Upper lobe of left lung (tissue), 6 donors: ENCODE measurements around the gene PLD5. TPM values are rescaled to one million over a fixed set of nuclear protein-coding genes. Genes with fewer than 3 reads are reported as not detected.

Experiments
- ATAC-seq, 2 donors: fragments of 200-7000 bp; cut with Tn5 transposase; one replicate each; pipeline ENCODE4 v1.9.1; 2022; ENCODE audit warnings: mild to moderate bottlenecking in 2 of 2, moderate library complexity in 2 of 2; ENCODE audit not compliant: low FRiP score in 2 of 2
- DNase-seq, 2 donors: peaks; one replicate each; pipeline ENCODE4 v3.0.0-alpha.2; 2019 to 2020
- H3K27ac ChIP-seq, 4 donors: fragments of 200-600 bp; sonication (generic); one replicate each; pipeline ENCODE4 v1.5.1; 2016 to 2019
- H3K27me3 ChIP-seq, 4 donors: fragments of 200-600 bp; sonication (generic); one replicate each; pipeline ENCODE4 v1.5.1; 2017 to 2019
- H3K36me3 ChIP-seq, 4 donors: fragments of 200-600 bp; sonication (generic); one replicate each; pipeline ENCODE4 v1.5.1; 2016 to 2019
- H3K4me1 ChIP-seq, 4 donors: fragments of 200-600 bp; sonication (generic); one replicate each; pipeline ENCODE4 v1.5.1; 2018 to 2019
- H3K4me3 ChIP-seq, 4 donors: fragments of 200-600 bp; sonication (generic); one replicate each; pipeline ENCODE4 v1.5.1; 2017 to 2019; ENCODE audit warnings: mild to moderate bottlenecking in 2 of 4, moderate library complexity in 1 of 4
- H3K9me3 ChIP-seq, 4 donors: fragments of 200-600 bp; sonication (generic); one replicate each; pipeline ENCODE4 v1.5.1; 2018 to 2019
- CTCF ChIP-seq, 6 experiments: fragments of 450-650 bp in 4 of 6; fragments of 200-600 bp in 2 of 6; sonication (generic) in 2 of 6; IDR thresholded peaks; one replicate each; pipeline ENCODE4 v1.5.1; 2016 to 2019; ENCODE audit warnings: antibody characterized with exemption in 6 of 6
- EP300 ChIP-seq, 4 donors: sonication (generic); formaldehyde crosslinking; IDR thresholded peaks; one replicate each; pipeline ENCODE4 v1.5.1; 2017; ENCODE audit warnings: antibody characterized with exemption in 4 of 4, control low read depth in 2 of 4
- POLR2A ChIP-seq, 4 donors: fragments of 450-650 bp; IDR thresholded peaks; one replicate each; pipeline ENCODE4 v1.5.1; 2016 to 2017; ENCODE audit warnings: antibody characterized with exemption in 4 of 4, mild to moderate bottlenecking in 2 of 4
- POLR2AphosphoS5 ChIP-seq, 2 donors: sonication (generic); formaldehyde crosslinking; IDR thresholded peaks; one replicate each; pipeline ENCODE4 v1.5.1; 2017; ENCODE audit warnings: antibody characterized with exemption in 2 of 2
- WGBS, 2 donors: methylation state at CpG; one replicate each; pipeline ENCODE4 v1.1.5; 2017 to 2018; 5-methylcytosine and 5-hydroxymethylcytosine counted together
- total RNA-seq, 6 donors: library from RNA; depleted of rRNA in 4 of 6; stranded (reverse); fragments of >200 nt in 4 of 6; gene quantifications; one replicate each; pipeline versions ENCODE4 v1.1.0 to v1.2.1, GENCODE V29; 2016 to 2021
- donor health status: DM: no; HTN: no; CAD: no; lungs with moderate emphysema.
- donor health status: DM: no; HTN: yes; CAD: no; lungs with severe emphysema.

The PLD5 gene
- total RNA-seq, 6 donors from 2014 or later = under 0.01 to 1.9 (median 0.67) TPM

DNA sequence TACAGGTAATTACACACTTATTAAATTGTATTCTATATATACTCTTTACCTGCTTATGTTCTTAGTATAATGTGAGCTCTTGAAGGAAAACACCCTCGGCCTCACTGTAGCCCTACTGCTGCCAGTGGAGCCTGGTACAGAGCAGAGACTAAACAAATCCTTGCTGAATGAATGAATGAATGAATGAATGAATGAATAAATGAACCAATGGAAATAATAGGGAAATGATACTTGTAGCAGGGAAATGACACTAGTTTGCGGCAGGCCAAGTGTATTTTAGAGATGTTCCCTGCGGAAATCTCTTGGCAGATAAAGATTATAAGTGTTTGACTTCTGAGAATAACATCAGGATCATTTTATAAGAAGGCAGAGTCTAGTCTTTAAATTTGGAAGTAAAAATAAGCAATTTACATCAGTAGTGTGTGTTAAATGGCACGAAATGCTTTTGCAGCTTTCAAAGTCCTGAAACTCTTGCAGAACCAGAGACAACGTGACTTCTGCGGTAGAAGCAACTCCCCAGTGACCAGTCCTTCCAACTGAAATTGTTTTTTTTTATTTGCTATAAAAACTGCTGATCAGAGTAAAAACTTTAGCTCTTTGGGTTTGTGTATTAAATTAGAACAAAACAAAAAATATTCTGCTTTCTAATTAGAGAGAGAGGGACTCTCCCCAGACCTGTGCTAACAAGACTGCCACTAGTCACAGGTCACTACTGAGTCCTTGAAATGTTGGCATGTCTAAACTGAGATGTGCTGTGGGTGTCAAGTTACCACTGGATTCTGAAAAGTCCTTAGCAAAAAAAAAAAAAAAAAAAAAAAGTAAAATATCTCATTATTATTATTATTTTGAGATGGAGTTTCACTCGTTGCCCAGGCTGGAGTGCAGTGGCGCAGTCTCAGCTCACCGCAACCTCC, 326.3 kb downstream of the PLD5 start:
- WGBS, 2 donors = 77 to 88% methylated on average over 9 of the region's 9 CpGs
- Histone ChIP-seq H3K4me1 (no peaks in the 10 kb centered on the region), H3K4me3 (no peak overlapping the region), H3K36me3 (no peaks in the 10 kb centered on the region), H3K27ac (no peak overlapping the region), H3K9me3 (no peaks in the 10 kb centered on the region), H3K27me3 (no peaks in the 10 kb centered on the region)
- no peak for TF ChIP-seq POLR2AphosphoS5 (IDR thresholded peaks at IDR 0.05)
- TF ChIP-seq EP300 (IDR thresholded peaks at IDR 0.05) = no peak
- ATAC-seq (no peak), DNase-seq (no peak)

GRCh38 chr1:242196914-242197313, 327.6 kb downstream of the PLD5 start:
- Histone ChIP-seq H3K9me3 (no peaks in the 10 kb centered on the region), H3K27me3 (no peaks in the 10 kb centered on the region), H3K27ac (no peak overlapping the region), H3K36me3 (no peaks in the 10 kb centered on the region), H3K4me3 (no peak overlapping the region), H3K4me1 (no peaks in the 10 kb centered on the region)
- DNase-seq (peak in 1 of 2 donors; percentile 17), ATAC-seq (peak in 1 of 2 donors; percentile 55)
- 87 to 90% methylated on average over 5 of the region's 5 CpGs for WGBS, 2 donors
- no peak for TF ChIP-seq CTCF (IDR thresholded peaks at IDR 0.05)
- TF ChIP-seq POLR2AphosphoS5 (IDR thresholded peaks at IDR 0.05) = no peak
- TF ChIP-seq EP300 (IDR thresholded peaks at IDR 0.05) = no peak
- TF ChIP-seq POLR2A (IDR thresholded peaks at IDR 0.05) = no peak

DNA sequence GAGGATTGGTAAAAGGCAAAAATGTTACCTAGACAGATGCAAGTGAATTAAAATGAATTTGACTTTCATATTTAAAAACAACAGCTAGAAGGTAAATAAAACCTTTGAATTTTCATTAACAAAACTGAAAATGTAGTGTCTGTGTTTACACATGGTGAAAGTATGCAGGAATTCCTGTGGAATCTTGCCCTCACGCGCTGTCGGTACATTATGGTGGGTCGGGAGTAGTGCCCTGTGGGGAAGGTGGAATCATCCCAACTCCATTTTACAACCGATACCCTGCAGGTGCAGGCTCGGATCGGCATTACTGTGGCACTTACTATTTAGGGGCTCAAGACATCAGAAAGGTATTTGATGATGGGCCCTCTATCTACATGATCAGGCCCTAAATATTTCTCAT, 328.4 kb downstream of the PLD5 start:
- Histone ChIP-seq H3K27ac (no peak overlapping the region), H3K4me1 (no peaks in the 10 kb centered on the region), H3K9me3 (no peaks in the 10 kb centered on the region), H3K4me3 (no peak overlapping the region), H3K36me3 (no peaks in the 10 kb centered on the region), H3K27me3 (no peaks in the 10 kb centered on the region)
- DNase-seq = no peak
- no peak for TF ChIP-seq EP300 (IDR thresholded peaks at IDR 0.05)
- TF ChIP-seq POLR2AphosphoS5 (IDR thresholded peaks at IDR 0.05) = no peak
- no peak for TF ChIP-seq POLR2A (IDR thresholded peaks at IDR 0.05)
- TF ChIP-seq CTCF (IDR thresholded peaks at IDR 0.05) = no peak
- 82 to 89% methylated on average over 7 of the region's 7 CpGs for WGBS, 2 donors
- no peak for ATAC-seq

- H3K4me1 ChIP-seq = no peaks in the 10 kb centered on the region
- DNase-seq = no peak
Observed at GRCh38 chr1:242189591-242189990, 334.9 kb downstream of the PLD5 start.

GRCh38 chr1:242187816-242188215, 336.7 kb downstream of the PLD5 start:
- no peaks in the 10 kb centered on the region for H3K9me3 ChIP-seq
- WGBS, 2 donors = 65 to 73% methylated on average over 5 of the region's 5 CpGs
- H3K4me3 ChIP-seq = no peak overlapping the region
- no peaks in the 10 kb centered on the region for H3K4me1 ChIP-seq
- H3K27ac ChIP-seq = no peak overlapping the region
- TF ChIP-seq POLR2AphosphoS5 (IDR thresholded peaks at IDR 0.05) (no peak), POLR2A (IDR thresholded peaks at IDR 0.05) (no peak), CTCF (IDR thresholded peaks at IDR 0.05) (no peak), EP300 (IDR thresholded peaks at IDR 0.05) (no peak)
- no peaks in the 10 kb centered on the region for H3K36me3 ChIP-seq
- H3K27me3 ChIP-seq = no peaks in the 10 kb centered on the region
- DNase-seq (no peak), ATAC-seq (no peak)

More at GRCh38 chr1:242189591-242189990, 334.9 kb downstream of the PLD5 start:
- H3K4me3 ChIP-seq = no peak overlapping the region
- no peak for ATAC-seq
- no peaks in the 10 kb centered on the region for H3K27me3 ChIP-seq
- WGBS, 2 donors = 88 to 89% methylated on average over 2 of the region's 2 CpGs
- TF ChIP-seq CTCF (IDR thresholded peaks at IDR 0.05) = no peak
- TF ChIP-seq EP300 (IDR thresholded peaks at IDR 0.05) = no peak
- TF ChIP-seq POLR2A (IDR thresholded peaks at IDR 0.05) = no peak
- TF ChIP-seq POLR2AphosphoS5 (IDR thresholded peaks at IDR 0.05) = no peak
- no peaks in the 10 kb centered on the region for H3K36me3 ChIP-seq
- H3K27ac ChIP-seq = no peak overlapping the region
- no peaks in the 10 kb centered on the region for H3K9me3 ChIP-seq
